ENCODE measurements around the gene RNF167.
"Not testable (repeated sequence)": the region's sequence is repeated elsewhere in the genome, so short reads cannot be mapped to it uniquely, and the experiment has no call there.

The RNF167 gene

DNA sequence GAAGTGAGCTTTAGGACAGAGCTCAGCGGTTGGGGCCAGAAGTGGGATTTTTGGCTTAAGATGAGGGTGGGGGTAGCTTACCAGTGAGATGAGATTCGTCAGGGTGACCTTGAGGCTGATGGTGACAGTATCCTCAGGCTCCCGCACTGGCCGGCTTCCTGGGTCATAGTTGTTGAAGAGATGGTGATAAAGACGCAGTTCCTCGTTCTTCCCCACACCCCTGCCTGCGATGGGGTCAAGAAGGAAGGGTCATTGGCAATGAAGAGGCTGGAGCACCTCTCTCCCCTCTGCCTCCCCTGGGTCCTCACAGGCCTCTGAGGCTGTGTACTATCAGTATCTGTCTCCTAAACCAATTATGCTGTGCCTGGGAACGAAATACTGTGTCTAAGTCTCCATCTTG, 37.5 kb upstream of the RNF167 start:
- no peak for DNase-seq (ENCODE audit: low read depth)

DNA sequence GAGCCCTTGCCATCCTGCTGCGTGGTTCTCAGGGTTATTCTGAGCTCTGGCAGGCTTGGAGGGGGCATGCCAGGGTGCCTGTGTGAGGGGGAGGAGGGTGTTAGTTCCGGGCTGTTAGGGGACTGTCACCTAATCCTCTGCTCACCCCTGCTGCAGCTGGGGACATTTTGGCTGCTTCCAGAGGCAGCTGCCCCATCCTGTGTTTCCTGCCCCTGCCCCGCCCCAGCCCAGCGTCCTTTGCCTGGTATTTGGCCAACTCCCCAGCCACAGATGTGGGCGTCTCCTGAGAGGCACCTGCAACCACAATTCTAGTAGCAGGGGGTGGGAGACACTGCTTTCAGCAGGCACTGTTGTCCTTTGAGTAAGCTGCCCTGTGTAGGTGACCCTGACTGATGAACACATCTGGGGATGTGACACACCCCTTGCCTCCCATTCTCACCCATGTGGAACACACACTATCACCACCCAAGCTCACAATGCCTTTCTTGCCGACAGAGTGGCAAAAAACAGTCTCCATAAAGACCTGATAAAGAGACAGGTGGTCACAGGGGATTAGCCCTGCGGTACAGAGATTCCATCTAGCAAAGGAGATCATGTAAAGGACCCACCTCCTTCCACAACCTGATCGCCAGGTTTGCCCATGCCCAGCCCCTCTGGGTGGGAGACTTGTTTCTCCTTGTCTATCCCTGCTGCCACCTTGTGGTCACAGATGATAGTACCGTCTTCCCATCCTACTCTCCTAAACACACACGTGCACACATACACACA, 36.8 kb upstream of the RNF167 start, which contains the start of gene CHRNE:
Gene CHRNE (minus strand): TSS at position 48 of the 768 bp plus-strand sequence. CDS start 35 bp downstream, at position 13.
- DNase-seq (ENCODE audit: low read depth) = peak; percentile 52

DNA sequence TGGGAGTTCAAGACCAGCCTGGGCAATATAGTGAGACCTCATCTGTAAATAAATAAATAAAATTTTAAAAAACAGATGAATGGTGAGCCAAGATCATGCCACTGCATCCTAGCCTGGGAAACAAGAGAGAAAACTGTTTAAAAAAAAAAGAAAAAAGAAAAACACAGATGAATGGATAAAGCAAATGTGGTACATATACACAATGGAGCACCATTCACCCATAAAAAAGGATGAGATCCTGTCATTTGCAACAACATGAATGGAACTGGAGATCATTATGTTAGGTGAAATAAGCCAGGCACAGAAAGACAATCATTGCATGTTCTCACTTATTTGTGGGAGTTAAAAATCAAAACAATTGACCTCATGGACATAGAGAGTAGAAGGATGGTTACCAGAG, 33.4 kb upstream of the RNF167 start:
- not testable (repeated sequence) for DNase-seq (ENCODE audit: low read depth)

DNA sequence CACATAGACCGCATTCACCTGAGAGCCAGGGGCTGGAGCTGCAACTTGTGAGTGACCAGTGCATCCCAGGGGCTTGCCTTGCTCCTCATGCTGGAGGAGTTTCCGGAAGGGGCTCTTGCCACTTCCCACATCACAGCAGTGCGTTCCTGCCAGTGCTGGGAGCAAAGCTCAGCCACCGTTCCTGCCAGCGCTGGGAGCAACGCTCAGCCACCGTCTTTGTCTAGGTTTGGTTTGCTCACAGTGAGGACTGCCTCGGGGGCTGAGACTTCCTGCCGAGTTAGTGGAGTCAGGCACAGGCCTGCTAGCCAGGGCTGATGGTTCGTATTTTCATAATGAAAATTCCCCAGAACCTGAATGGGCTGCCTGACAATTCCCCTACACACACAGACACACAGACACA, 31.8 kb upstream of the RNF167 start:
- DNase-seq (ENCODE audit: low read depth) = no peak

DNA sequence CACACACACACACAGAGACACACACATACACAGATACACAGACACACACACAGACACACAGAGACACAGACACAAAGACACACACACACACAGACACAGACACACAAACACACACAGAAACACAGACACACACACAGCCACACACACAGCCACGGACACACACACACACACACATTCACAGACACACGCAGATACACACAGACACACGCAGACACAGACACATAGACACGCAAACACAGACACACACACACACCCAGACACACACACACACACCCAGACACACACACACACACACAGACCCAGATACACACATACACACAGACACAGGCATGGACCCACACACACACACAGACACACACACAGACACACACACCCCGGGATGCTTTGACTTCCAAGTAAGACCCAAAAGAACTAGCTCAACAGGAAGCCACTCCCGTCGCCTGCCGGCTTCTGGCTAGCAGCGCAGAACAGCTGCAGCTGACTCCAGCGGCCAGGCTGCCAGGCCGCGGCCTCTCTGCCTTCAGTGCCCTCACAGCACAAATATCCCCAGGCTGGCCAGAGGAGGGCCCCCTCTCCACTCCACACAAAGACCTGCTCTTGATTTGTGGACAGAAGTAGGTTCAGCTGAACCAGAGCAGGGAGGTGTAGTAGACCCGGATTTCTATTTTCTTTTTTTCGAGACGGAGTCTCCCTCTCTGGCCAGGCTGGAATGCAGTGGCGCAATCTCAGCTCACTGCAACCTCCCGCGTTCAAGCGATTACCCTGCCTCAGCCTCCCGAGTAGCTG, 31.2 kb upstream of the RNF167 start:
- DNase-seq (ENCODE audit: low read depth) = no peak

DNA sequence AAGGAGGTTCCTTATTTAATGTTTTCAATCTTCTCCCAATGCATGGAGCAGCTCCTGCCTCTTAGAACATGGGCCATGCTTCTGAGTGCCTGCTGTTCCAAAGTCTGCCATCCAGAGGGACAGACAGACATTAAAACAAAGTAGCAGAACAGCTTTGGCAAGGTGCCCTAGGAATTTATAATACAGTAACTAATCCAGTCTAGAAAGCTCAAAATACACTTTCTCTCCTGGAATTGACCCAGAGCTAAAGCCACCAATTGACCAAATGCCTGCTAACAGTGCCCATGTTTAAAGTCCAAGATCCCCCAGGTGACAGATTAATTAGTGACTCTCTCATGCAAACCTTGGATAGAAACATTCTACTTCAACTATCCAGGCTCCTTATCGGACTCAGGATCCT, 26.1 kb upstream of the RNF167 start:
- DNase-seq (ENCODE audit: low read depth) = no peak

DNA sequence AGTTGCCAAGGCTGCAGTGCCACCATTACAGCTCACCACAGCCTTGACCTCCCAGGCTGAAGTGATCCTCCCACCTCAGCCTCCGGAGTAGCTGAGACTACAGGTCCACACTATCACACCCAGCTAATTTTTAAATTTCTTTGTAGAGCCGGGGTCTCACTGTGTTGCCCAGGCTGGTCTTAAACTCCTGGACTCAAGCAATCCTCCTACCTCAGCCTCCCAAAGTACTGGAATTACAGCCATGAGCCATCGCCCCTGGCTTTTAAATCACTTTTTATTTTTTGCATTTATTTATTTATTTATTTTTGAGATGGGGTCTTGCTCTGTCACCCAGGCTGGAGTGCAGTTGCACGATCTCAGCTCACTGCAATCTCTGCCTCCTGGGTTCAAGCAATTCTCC, 25.5 kb upstream of the RNF167 start:
- not testable (repeated sequence) for DNase-seq (ENCODE audit: low read depth)

DNA sequence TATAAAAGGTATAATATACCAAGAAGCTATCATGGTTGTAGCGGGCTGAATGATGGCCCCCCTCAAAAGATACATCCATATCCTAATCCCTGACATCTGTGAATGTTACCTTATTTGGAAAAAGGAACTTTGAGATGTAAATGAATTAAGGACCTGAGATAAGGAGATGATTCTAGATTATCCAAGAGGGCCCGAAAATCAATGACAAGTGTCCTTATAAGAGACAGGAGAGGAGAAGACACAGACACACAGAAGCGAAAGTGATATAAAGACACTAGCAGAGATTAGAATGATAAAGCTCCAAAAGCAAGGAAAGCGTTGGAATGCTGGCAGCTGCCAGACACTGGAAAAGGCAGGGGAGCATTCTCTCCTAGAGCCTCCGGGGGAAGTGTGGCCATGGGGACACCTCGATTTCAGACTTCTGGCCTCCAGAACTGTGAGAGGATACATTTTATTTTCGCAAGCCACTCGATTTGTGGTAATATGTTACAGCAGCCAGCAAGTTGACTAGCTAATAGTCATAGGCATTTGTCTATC, 20.5 kb upstream of the RNF167 start:
- DNase-seq (ENCODE audit: low read depth) = no peak

DNA sequence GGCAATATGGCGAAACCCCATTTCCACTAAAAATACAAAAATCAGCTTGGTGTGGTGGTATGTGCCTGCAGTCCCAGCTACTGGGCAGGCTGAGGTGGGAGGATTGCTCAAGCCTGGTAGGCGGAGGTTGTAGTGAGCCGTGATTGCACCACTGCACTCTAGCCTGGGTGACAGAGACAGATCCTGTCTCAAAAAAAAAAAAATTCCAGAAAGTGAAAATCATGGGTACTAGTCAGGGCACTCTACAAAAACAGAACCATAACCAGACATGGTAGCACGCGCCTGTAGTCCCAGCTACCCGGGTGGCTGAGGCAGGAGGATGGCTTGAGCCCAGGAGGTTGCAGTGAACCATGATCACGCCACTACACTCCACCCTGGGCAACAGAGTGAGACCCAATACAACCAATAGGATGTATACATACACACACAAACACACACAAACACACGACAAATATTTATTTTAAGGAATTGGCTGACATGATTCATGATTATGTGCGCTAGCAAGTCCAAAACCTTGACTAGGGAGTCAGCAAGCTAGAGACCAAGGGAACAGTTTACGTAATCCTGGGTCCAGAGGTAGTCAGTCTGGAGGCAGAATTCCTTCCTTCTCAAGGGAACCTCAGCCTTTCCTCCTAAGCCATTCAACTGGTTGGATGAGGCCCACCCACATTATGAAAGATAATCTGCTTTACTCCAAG, 19.6 kb upstream of the RNF167 start:
- no peak for DNase-seq (ENCODE audit: low read depth)

DNA sequence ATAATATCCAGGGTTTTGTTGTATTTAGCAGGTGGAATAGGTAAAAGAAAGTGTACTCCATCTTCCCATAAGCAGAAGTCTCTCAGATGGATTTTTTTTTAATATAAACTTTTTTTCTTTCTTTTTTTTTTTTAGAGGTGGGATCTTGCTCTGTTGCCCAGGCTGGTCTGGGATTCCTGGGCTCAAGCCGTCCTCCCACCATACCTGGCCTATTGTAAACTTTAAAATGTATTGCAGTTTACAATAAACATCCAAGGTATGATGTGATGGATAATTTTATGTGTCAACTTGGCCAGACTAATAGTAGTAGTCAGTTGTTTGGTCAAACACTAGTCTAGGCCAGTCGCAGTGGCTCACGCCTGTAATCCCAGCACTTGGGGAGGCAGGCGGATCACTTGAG, 18.7 kb upstream of the RNF167 start:
- DNase-seq (ENCODE audit: low read depth) = no peak

DNA sequence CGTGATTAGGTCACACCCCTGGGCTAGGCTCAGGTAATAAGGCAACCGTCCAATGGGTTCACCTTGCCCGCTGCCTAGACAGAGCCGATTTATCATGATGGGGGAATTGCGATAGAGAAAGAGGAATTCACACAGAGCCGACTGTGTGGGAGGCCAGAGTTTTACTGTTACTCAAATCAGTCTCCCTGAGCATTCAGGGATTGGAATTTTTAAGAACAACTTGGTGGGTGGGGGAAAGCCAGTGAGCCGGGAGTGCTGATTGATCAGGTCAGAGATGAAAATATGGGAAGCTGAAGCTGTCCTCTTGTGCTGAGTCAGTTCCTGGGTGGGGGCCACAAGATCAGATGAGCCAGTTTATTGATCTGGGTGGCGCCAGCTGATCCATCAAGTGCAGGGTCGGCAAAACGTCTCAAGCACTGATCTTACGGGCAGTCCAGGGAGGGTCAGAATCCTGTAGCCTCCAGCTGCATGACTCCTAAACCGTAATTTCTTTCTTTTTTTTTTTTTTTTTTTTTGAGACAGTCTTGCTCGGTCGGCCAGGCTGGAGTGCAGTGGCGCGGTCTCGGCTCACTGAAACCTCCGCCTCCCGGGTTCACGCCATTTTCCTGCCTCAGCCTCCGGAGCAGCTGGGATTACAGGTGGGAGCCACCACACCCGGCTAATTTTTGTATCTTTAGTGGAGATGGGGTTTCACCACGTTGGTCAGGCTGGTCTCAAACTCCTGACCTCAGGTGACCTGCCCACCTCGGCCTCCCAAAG, 13.3 kb upstream of the RNF167 start:
- DNase-seq (ENCODE audit: low read depth) = not testable (repeated sequence)

DNA sequence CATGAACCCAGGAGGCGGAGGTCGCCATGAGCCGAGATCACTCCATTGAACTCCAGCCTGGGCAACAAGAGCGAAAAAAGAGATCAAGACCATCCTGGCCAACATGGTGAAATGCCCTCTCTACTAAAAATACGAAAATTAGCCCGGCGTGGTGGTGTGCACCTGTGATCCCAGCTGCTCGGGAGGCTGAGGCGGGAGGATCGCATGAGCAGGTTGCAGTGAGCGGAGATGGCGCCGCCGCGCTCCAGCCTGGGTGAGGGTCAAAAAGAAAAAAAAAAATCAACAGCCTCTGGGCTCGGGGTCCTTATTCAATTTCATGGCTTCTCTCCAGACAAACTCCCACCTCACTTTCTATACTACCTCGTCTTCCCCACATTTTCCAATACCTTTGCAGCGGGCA, 11.2 kb upstream of the RNF167 start:
- no peak for DNase-seq (ENCODE audit: low read depth)

DNA sequence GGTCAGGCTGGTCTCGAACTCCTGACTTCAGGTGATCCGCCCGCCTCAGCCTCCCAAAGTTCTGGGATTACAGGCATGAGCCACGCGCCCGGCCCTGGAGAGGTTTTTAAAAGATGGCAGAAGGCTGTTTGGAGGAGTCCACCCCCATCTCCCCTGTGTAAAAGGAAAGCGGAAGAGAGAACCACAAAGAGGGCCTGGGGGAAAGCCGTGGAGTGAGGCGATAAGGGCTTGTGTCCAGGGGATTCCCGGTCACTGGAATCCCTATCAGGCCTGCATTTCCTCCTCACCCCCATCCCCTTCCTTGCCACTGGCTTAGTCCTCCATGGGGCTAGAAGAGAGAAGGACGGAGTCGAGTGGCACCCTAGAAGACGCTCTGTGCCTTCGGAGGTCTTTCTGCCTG, 8.1 kb upstream of the RNF167 start, which contains the start of gene GP1BA:
Gene GP1BA (plus strand): TSS at position 315 of the 400 bp plus-strand sequence. CDS start 328 bp downstream, outside the sequence.
- no peak for DNase-seq (ENCODE audit: low read depth)

DNA sequence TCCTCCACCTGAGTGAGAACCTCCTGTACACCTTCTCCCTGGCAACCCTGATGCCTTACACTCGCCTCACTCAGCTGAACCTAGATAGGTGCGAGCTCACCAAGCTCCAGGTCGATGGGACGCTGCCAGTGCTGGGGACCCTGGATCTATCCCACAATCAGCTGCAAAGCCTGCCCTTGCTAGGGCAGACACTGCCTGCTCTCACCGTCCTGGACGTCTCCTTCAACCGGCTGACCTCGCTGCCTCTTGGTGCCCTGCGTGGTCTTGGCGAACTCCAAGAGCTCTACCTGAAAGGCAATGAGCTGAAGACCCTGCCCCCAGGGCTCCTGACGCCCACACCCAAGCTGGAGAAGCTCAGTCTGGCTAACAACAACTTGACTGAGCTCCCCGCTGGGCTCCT, 7.3 kb upstream of the RNF167 start:
- DNase-seq (ENCODE audit: low read depth) = no peak

DNA sequence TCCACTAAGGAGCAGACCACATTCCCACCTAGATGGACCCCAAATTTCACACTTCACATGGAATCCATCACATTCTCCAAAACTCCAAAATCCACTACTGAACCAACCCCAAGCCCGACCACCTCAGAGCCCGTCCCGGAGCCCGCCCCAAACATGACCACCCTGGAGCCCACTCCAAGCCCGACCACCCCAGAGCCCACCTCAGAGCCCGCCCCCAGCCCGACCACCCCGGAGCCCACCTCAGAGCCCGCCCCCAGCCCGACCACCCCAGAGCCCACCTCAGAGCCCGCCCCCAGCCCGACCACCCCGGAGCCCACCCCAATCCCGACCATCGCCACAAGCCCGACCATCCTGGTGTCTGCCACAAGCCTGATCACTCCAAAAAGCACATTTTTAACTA, 6.4 kb upstream of the RNF167 start:
- DNase-seq (ENCODE audit: low read depth) = no peak

DNA sequence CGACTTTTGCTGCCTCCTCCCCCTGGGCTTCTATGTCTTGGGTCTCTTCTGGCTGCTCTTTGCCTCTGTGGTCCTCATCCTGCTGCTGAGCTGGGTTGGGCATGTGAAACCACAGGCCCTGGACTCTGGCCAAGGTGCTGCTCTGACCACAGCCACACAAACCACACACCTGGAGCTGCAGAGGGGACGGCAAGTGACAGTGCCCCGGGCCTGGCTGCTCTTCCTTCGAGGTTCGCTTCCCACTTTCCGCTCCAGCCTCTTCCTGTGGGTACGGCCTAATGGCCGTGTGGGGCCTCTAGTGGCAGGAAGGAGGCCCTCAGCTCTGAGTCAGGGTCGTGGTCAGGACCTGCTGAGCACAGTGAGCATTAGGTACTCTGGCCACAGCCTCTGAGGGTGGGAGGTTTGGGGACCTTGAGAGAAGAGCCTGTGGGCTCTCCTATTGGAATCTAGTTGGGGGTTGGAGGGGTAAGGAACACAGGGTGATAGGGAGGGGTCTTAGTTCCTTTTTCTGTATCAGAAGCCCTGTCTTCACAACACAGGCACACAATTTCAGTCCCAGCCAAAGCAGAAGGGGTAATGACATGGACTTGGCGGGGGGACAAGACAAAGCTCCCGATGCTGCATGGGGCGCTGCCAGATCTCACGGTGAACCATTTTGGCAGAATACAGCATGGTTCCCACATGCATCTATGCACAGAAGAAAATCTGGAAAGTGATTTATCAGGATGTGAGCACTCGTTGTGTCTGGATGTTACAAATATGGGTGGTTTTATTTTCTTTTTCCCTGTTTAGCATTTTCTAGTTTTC, 5.7 kb upstream of the RNF167 start:
- DNase-seq (ENCODE audit: low read depth) = no peak

DNA sequence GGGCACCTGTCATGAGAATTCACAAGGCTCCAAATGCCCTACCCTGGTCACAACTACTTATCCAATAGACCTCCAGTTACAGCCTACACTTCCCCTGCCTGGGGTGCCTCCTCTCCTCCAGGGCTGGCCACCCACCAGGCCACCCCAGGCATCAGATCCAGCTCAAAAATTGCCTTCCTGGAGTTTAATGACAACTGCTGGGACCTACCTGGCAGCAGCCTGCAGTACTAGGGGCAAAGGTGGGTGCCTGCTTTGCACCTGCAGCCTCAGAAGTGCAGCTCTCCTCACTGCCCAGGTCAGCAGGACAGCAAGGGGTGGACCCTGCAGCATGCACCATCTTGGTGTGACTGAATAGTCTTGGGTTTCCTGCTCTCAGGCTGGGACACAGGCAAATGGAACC, 4.4 kb upstream of the RNF167 start:
- no peak for DNase-seq (ENCODE audit: low read depth)

DNA sequence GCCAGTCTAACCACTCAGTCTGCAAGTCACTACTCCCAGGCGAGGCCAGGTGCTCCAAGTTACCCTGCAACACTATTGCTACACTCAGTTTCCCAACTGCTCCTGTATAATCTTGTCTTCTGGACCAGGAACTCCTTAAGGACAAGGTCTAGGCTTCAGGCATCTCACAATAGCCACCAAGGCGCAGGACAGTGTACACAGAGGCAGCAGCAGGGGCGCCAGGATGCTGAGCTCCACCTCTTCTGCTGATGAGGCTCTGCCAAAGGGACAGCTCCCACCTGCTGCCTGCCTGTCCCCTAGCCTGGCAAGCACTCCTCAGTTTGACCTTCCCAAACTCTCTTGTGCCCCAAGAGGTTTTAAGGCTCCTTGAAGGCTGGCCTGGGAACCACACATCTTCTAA, 3.6 kb upstream of the RNF167 start:
- no peak for DNase-seq (ENCODE audit: low read depth)

DNA sequence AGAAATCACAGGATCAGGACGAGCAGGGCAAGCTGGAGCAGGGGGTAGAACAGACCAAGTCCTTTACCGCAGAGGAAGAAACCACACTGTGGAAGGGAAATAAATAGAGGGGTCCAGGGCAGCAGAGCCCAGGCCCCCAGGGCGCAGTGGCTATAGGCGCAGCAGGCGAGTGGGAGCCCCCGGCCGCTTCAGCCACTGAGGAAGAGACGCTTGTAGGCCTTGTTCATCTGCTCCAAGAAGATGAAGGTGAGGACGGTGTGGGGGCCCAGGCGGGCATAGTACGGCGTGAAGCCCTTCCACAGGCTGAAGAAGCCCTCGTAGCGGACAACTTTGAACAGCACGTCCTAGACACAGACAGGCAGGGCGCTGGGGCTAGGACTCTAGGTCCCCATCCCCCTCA, 2.5 kb upstream of the RNF167 start:
- no peak for DNase-seq (ENCODE audit: low read depth)

DNA sequence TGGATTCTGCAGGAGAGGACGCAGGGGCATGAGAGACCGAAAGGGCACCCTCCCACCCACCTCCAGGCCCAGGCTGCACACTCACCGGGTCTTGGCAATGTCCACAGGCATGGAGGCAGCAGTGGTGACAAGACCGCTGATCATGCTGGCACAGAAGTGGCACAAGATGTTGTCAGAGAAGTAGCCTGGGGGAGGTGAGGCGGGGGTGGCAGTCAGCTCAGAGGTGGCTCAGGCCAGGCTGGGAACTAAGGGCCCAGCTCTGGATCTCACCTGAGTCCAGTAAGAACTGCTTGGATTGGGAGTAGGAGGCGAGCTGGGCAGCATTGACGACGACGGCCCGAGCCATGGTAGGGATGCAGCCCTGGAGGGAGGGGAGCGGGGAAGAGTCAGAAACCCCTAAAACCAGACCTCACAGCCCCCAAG, 2.0 kb upstream of the RNF167 start:
- no peak for DNase-seq (ENCODE audit: low read depth)

All from stimulated activated CD8-positive, alpha-beta memory T cell treated with anti-CD3 and anti-CD28 coated beads, Interleukin-4, amount 100 ng/mL, for 24 hours (primary cell).